Esophagus squamous epithelium (tissue), 5 donors: ENCODE data around the gene BCAT1. TPM values are rescaled to one million over a fixed set of nuclear protein-coding genes. Genes with fewer than 3 reads are reported as not detected.

ENCODE experiments used
- DNase-seq: peaks from one replicate; lab custom pipeline; 2025; lab: John Stamatoyannopoulos, UW
- H3K27ac ChIP-seq, 4 donors: fragments of 200-600 bp; sonication (generic); one replicate each; pipeline ENCODE4 v1.5.1; 2016 to 2019; ENCODE audit warnings: mild to moderate bottlenecking in 1 of 4
- H3K27me3 ChIP-seq, 4 donors: fragments of 200-600 bp; sonication (generic); 1 replicate in 3 of 4; 2 replicates in 1 of 4; pipeline versions ENCODE4 v1.5.1 to v1.6.0; 2017 to 2021; ENCODE audit warnings: antibody characterized with exemption in 1 of 4
- H3K36me3 ChIP-seq, 3 donors: fragments of 200-600 bp; sonication (generic); one replicate each; pipeline ENCODE4 v1.5.1; 2016 to 2019
- H3K4me1 ChIP-seq, 3 donors: fragments of 200-600 bp; sonication (generic); one replicate each; pipeline ENCODE4 v1.5.1; 2017 to 2019
- H3K4me3 ChIP-seq, 4 donors: fragments of 200-600 bp; sonication (generic); 1 replicate in 3 of 4; 2 replicates in 1 of 4; pipeline ENCODE4 v1.5.1; 2016 to 2019; ENCODE audit warnings: mild to moderate bottlenecking in 2 of 4, moderate library complexity in 1 of 4
- H3K9me3 ChIP-seq, 3 donors: fragments of 200-600 bp; sonication (generic); one replicate each; pipeline ENCODE4 v1.5.1; 2016 to 2019
- CTCF ChIP-seq, 6 experiments: fragments of 450-650 bp in 4 of 6; fragments of 200-600 bp in 2 of 6; sonication (generic) in 2 of 6; IDR thresholded peaks; one replicate each; pipeline ENCODE4 v1.5.1; 2016 to 2019; ENCODE audit warnings: antibody characterized with exemption in 6 of 6, mild to moderate bottlenecking in 4 of 6, moderate library complexity in 4 of 6
- POLR2A ChIP-seq, 4 donors: fragments of 450-650 bp; IDR thresholded peaks; one replicate each; pipeline ENCODE4 v1.6.1; 2017; ENCODE audit warnings: antibody characterized with exemption in 4 of 4, mild to moderate bottlenecking in 4 of 4, moderate library complexity in 3 of 4
- WGBS, 2 donors: methylation state at CpG; one replicate each; pipeline ENCODE4 v1.1.5; 2018; 5-methylcytosine and 5-hydroxymethylcytosine counted together
- intact Hi-C: fragments of 100-400 bp; cut with DNase I; formaldehyde crosslinking; loops from one replicate; pipeline ENCODE4 v1.15.0; 2022
- total RNA-seq, 4 donors: library from RNA; depleted of rRNA; stranded (reverse); fragments of >200 nt; gene quantifications; one replicate each; pipeline ENCODE4 v1.1.0, GENCODE V29; 2016
- donor health status: DM: yes; HTN: yes; CAD: no.

BCAT1 gene
- total RNA-seq, 4 donors from 2014 or later = 0.87 to 28.3 (median 9.6) TPM

DNA sequence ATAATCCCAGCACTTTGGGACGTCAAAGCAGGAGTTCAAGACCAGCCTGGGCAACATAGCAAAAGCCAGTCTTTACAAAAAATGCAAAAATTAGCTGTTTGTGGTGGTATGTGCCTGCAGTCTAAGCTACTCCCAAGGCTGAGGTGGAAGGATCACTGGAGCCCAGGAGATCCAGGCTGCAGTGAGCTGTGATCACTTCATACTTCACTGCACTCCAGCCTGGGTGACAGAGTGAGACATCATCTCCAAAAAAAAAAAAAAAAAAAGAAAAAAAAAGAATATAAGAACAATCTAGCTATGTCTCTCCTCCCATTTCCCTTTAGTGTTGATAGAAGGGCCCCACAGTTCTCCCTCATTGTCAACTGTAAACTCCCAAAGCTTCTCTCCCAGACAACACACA lies 3.5 kb upstream of the BCAT1 start:
- Histone ChIP-seq H3K27me3 (peaks cover 0 to 30% (median 3%) of the 10 kb centered on the region in 4 donors), H3K27ac (no peak overlapping the region), H3K4me3 (no peak overlapping the region), H3K4me1 (peaks cover 0 to 14% (median 7%) of the 10 kb centered on the region in 3 donors), H3K9me3 (no peaks in the 10 kb centered on the region), H3K36me3 (no peaks in the 10 kb centered on the region)
- intact Hi-C loops = no loop called here
- DNase-seq = no peak
- 67 to 91% methylated on average over 1 of the region's 1 CpG for WGBS, 2 donors
- TF ChIP-seq POLR2A (IDR thresholded peaks at IDR 0.05) = no peak
- TF ChIP-seq CTCF (IDR thresholded peaks at IDR 0.05) = no peak

- Histone ChIP-seq H3K27me3 (peaks cover 0 to 49% (median 3%) of the 10 kb centered on the region in 4 donors), H3K9me3 (no peaks in the 10 kb centered on the region), H3K4me3 (no peak overlapping the region), H3K27ac (no peak overlapping the region), H3K36me3 (no peaks in the 10 kb centered on the region), H3K4me1 (peaks cover 0 to 14% (median 7%) of the 10 kb centered on the region in 3 donors)
- no peak for TF ChIP-seq POLR2A (IDR thresholded peaks at IDR 0.05)
- TF ChIP-seq CTCF (IDR thresholded peaks at IDR 0.05) = no peak
- intact Hi-C loops = no loop called here
- DNase-seq = no peak
- WGBS, 2 donors = 65 to 78% methylated on average over 3 of the region's 3 CpGs
These were observed 1.4 kb upstream of the BCAT1 start for GRCh38 chr12:24950231-24950834.

- Histone ChIP-seq H3K27me3 (peaks cover 0 to 52% (median 3%) of the 10 kb centered on the region in 4 donors), H3K4me3 (peak overlapping the region; percentile 19 to 75 (median 50)), H3K36me3 (no peaks in the 10 kb centered on the region), H3K4me1 (peaks cover 0 to 14% (median 7%) of the 10 kb centered on the region in 3 donors), H3K9me3 (no peaks in the 10 kb centered on the region), H3K27ac (peak overlapping the region in 3 of 4 donors; percentile 11 to 34 (median 15))
- DNase-seq = no peak
- intact Hi-C loops = no loop called here
- no peak for TF ChIP-seq CTCF (IDR thresholded peaks at IDR 0.05)
- no peak for TF ChIP-seq POLR2A (IDR thresholded peaks at IDR 0.05)
- 1% methylated on average over 10 to 13 of the region's 14 CpGs for WGBS, 2 donors
These were observed 513 bp downstream of the BCAT1 start for GRCh38 chr12:24948420-24948756.

- 41 to 46% methylated on average over 12 of the region's 12 CpGs for WGBS, 2 donors
- H3K9me3 ChIP-seq = no peaks in the 10 kb centered on the region
- no peak for TF ChIP-seq CTCF (IDR thresholded peaks at IDR 0.05)
- no peak for TF ChIP-seq POLR2A (IDR thresholded peaks at IDR 0.05)
- peak overlapping the region in 2 of 4 donors; percentile 11 to 15 for H3K27ac ChIP-seq
- peaks cover 0 to 55% (median 3%) of the 10 kb centered on the region in 4 donors for H3K27me3 ChIP-seq
- peaks cover 0 to 14% (median 7%) of the 10 kb centered on the region in 3 donors for H3K4me1 ChIP-seq
- intact Hi-C loops = no loop called here
- no peak for DNase-seq
- no peaks in the 10 kb centered on the region for H3K36me3 ChIP-seq
- peak overlapping the region; percentile 19 to 75 (median 50) for H3K4me3 ChIP-seq
These were observed 1.1 kb downstream of the BCAT1 start for GRCh38 chr12:24947541-24948419.

- H3K4me3 ChIP-seq = no peak overlapping the region
- H3K9me3 ChIP-seq = no peaks in the 10 kb centered on the region
- H3K4me1 ChIP-seq = peaks cover 0 to 14% (median 7%) of the 10 kb centered on the region in 3 donors
- DNase-seq = no peak
- H3K36me3 ChIP-seq = no peaks in the 10 kb centered on the region
- peaks cover 0 to 55% (median 3%) of the 10 kb centered on the region in 4 donors for H3K27me3 ChIP-seq
- TF ChIP-seq POLR2A (IDR thresholded peaks at IDR 0.05) (no peak), CTCF (IDR thresholded peaks at IDR 0.05) (no peak)
- intact Hi-C loops = no loop called here
- no peak overlapping the region for H3K27ac ChIP-seq
These were observed 3.1 kb downstream of the BCAT1 start for GRCh38 chr12:24945845-24946244.
